C4-2B (cell line): ENCODE data around the gene KCNK1.

Experiments used
- H3K27ac ChIP-seq: fragments of 450-650 bp; 2 replicates; pipeline ENCODE4 v1.5.1; 2017
- ZFX ChIP-seq: fragments of 450-650 bp; IDR thresholded peaks from 2 replicates; pipeline ENCODE4 v1.6.1; 2017
- TF ChIP-seq, protein P1 (sequence below): fragments of 450-650 bp; conservative IDR thresholded peaks from 2 replicates; pipeline ENCODE4 v1.5.1; 2017; ENCODE audit warnings: mild to moderate bottlenecking

Gene KCNK1

DNA sequence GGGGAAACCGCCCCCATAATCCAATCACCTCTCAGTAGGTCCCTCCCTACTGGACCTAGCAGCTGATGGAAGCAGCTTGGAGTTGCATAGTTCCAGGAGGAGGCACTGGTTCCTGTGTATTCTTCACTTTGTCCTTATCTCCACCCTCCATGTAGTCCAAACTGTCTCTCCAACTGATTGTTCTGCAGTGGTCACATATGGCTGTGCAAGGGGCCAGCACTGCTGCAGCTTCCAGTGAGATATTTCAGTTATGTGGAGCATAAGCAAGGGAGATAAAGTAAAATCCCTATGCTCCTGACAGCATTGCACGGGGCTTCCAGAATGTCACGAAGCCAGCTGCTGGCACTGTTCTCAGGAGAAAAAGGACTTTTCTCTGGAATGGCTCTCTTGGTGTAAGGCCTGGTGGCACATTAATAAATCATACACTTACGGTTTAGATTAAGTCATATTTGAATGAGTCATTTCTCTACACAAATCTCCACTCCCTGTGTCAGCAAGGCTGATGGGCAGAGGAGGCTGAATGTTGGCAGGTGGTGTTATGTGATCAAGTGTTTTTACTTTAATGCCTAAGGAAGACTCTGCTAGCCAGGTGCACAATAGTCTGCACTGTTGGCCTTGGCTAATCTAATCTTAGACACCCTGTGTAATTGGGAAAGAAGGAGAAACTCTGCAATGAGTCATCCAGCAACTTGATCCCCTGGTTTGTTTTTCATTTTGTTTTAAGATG lies 93.4 kb downstream of the KCNK1 start:
- TF ChIP-seq, protein P1, sequence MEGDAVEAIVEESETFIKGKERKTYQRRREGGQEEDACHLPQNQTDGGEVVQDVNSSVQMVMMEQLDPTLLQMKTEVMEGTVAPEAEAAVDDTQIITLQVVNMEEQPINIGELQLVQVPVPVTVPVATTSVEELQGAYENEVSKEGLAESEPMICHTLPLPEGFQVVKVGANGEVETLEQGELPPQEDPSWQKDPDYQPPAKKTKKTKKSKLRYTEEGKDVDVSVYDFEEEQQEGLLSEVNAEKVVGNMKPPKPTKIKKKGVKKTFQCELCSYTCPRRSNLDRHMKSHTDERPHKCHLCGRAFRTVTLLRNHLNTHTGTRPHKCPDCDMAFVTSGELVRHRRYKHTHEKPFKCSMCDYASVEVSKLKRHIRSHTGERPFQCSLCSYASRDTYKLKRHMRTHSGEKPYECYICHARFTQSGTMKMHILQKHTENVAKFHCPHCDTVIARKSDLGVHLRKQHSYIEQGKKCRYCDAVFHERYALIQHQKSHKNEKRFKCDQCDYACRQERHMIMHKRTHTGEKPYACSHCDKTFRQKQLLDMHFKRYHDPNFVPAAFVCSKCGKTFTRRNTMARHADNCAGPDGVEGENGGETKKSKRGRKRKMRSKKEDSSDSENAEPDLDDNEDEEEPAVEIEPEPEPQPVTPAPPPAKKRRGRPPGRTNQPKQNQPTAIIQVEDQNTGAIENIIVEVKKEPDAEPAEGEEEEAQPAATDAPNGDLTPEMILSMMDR = no peak
- no peak for TF ChIP-seq ZFX
- H3K27ac ChIP-seq = peak overlapping the region; percentile 30

DNA sequence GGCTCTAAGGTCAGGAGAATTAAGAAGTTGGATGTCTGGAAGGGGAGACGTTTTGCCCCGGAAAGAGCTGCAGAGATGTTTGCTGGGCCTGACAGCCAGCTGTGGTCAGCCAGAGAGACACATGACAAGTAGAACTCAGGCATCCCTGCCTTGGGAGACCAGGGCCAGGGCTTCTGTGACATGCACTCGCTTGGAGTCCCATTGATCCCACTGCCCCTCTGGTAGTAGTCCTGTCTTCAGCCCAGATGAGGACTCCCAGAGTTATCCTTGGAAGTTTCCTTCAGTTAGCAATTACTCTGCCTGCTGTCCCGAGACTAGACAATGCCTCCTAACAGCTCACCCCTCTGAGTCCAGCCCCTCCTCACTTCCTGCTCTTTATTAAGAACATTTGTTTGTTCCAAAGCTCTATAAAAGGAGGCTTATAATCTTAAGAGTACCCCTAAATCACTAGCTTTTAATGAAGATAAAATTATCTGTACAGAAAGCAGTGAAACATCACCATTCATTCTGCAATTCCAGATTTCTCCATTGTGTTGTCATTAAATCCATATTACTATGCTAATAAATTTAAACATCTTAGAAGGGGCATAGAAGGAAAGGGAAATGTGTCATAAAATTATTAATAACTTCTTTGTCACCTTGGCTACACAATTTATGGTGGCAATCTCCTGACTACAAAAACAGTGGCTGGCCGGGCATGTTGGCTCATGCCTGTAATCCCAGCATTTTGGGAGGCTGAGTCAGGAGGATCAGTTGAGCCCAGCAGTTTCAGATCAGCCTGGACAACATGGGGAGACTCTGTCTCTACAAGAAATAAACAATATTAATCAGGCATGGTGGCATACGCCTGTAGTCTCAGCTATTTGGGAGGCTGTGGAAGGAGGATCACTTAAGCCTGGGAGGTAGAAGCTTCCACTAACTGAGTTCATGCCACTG lies 94.2 kb downstream of the KCNK1 start:
- H3K27ac ChIP-seq = peak overlapping the region; percentile 30
- TF ChIP-seq ZFX = no peak

DNA sequence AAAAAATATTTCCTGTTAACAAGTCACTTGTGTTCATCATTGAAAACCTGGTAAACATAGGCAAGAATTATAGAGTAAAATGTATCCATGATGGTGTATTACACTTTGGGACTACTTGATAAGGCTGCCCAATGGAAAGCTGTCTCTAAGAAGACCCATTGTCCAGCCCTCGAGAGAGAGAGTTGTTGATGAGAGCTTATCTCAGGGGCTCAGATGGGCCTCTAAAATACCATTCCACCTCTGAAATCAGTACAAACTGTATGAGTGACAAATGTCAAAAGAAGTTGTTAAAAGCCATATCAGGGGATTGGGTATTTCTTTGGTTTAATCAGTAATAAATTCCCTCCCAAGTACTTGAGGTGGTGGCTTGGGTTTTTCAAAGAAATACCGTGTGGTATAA lies 96.1 kb downstream of the KCNK1 start:
- H3K27ac ChIP-seq = no peak overlapping the region
- TF ChIP-seq ZFX = no peak
- TF ChIP-seq, protein P1 = no peak

DNA sequence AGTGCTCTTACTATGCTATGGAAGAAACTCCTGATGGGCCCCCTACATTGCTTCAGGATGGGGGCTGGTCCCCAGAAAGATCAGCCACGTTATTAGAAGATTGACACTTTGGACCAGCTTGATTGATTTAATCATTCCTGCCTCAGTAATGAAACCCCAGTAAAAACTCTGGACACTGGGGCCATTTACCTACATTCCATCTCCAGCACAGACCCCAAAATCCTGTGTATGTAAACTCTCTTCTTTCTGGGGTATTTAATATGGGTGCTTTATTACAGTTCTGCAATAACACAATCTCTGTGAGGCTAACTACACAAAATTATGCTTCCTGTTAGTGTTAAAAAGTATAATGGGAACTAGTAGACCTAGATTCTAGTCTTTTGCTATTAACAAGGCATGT lies 96.6 kb downstream of the KCNK1 start:
- no peak overlapping the region for H3K27ac ChIP-seq
- no peak for TF ChIP-seq ZFX
- TF ChIP-seq, protein P1 = no peak

DNA sequence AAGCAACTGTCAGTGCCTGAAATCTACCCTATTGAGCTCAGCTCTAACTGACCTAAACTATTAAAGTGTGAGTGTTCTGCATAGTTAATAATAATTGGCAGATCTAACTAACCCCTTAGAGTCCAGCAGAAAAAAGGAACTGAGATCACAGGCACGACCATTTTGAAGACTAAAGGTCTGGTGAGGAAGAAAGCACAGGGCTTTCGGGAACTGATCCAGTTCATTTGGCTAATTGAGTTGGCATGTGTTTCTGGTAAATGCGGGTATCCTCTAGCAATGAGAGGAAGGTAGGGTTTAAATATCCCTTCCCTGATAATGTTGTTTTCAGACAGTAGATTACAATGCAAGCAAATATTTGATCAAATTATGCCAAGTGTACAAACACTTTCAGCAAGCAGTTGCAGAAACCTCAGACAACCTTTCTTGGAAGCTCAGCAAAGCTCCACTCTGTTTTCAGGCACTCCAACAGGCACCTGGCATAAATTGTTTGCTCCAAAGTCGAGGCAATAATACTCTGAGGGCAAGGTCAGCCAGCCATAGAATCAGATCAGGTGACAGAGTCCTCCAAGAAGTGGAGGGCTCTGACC lies 100.8 kb downstream of the KCNK1 start:
- TF ChIP-seq, protein P1 = no peak
- no peak for TF ChIP-seq ZFX
- peak overlapping the region; percentile 61; the same call in 1 of the 2 replicates for H3K27ac ChIP-seq

DNA sequence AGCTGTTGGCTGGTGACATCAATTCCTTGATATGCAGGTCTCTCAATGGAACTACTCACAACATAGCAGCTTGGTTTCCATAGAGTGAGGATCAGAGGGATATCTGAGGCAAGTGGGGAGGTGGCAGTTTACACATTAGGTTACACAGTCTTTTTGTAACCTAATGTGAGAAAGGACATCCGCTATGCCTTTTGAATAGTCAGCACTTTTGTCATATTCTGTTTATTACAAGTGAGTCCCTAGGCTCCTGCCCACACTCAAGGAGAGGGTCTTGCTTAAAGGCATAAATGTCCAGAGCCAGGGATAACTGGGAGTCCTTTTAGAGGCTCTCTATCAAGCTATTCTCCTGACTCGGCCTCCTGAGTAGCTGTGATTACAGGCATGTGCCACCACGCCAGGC lies 104.2 kb downstream of the KCNK1 start:
- TF ChIP-seq, protein P1 = no peak
- TF ChIP-seq ZFX = no peak
- no peak overlapping the region; the same call in 1 of the 2 replicates for H3K27ac ChIP-seq

DNA sequence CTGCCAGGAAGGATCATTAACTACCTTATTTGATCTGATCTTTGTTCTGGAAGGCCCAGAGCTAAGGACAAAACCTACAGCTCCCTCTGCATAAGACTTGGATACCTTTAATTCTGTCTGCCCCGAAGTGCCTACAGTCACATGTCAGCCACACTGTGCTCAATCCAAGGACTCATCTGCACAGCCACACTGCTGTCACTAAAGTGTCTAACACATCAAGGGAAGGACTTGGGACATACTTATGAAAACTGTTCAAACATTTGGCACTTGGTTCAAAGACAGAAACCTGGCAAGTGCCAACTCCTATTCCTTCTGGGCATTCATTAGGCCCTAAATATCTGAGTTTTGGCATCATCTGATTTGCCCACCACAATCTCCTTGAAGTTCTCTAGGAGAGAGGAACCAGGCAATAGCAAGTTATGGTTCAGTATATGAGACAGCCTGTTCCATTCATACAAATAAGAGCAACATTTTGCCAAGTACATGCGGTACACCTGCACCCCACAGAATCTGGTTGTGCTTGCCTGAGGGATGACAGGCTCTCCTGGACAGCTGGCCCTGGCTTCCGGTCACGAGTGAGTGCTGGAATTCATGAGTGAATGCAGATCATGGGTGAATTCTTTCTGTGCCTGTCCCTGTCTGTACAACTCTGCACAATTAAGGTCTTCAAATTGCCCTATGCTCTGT lies 105.9 kb downstream of the KCNK1 start:
- no peak overlapping the region for H3K27ac ChIP-seq
- no peak for TF ChIP-seq ZFX
- TF ChIP-seq, protein P1 = no peak
